ENCODE data around the gene RFXANK. TPM values are rescaled to one million over a fixed set of nuclear protein-coding genes. Genes with fewer than 3 reads are reported as not detected.

Gene RFXANK
- total RNA-seq, 1 donor from 2014 or later: 122 TPM

GRCh38 chr19:19238126-19238894 is 46.3 kb downstream of the RFXANK start:
- Histone ChIP-seq H3K27me3 (ENCODE audit: control insufficient read depth, insufficient read depth, low read length) (peaks cover 3% of the 10 kb centered on the region), H3K36me3 (ENCODE audit: control insufficient read depth, insufficient read depth, low read length) (no peaks in the 10 kb centered on the region), H3K4me3 (ENCODE audit: low read depth, low read length) (no peak overlapping the region)
- TF ChIP-seq, protein P1, sequence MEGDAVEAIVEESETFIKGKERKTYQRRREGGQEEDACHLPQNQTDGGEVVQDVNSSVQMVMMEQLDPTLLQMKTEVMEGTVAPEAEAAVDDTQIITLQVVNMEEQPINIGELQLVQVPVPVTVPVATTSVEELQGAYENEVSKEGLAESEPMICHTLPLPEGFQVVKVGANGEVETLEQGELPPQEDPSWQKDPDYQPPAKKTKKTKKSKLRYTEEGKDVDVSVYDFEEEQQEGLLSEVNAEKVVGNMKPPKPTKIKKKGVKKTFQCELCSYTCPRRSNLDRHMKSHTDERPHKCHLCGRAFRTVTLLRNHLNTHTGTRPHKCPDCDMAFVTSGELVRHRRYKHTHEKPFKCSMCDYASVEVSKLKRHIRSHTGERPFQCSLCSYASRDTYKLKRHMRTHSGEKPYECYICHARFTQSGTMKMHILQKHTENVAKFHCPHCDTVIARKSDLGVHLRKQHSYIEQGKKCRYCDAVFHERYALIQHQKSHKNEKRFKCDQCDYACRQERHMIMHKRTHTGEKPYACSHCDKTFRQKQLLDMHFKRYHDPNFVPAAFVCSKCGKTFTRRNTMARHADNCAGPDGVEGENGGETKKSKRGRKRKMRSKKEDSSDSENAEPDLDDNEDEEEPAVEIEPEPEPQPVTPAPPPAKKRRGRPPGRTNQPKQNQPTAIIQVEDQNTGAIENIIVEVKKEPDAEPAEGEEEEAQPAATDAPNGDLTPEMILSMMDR (IDR thresholded peaks at IDR 0.05; ENCODE audit: insufficient read depth, low read length, poor library complexity, severe bottlenecking): no peak
- DNase-seq (ENCODE audit: low read depth): no peak

DNA sequence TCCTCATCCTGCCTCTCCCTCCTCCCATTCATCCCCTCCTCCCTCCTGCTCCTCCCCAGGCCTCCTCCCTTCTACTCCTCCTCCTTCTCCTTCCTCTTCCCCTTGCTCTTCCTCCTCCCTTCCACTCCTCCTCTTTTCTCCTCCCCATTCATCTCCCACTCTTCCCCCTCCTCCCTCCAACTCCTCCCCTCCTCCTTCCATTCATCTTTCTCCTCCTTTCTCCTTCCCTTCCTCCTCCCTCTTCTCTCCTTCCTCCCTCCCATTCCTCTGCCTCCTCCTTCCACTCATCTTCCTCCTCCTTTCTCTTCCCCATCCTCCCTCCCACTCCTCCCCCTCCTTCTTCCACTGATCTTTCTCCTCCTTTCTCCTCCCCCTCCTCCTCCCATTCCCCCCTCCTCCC is 47.6 kb downstream of the RFXANK start:
- H3K27me3 ChIP-seq (ENCODE audit: control insufficient read depth, insufficient read depth, low read length): peaks cover 3% of the 10 kb centered on the region
- no peaks in the 10 kb centered on the region for H3K36me3 ChIP-seq (ENCODE audit: control insufficient read depth, insufficient read depth, low read length)
- TF ChIP-seq, protein P1 (IDR thresholded peaks at IDR 0.05; ENCODE audit: insufficient read depth, low read length, poor library complexity, severe bottlenecking): no peak
- no peak overlapping the region for H3K4me3 ChIP-seq (ENCODE audit: low read depth, low read length)
- DNase-seq (ENCODE audit: low read depth): no peak

DNA sequence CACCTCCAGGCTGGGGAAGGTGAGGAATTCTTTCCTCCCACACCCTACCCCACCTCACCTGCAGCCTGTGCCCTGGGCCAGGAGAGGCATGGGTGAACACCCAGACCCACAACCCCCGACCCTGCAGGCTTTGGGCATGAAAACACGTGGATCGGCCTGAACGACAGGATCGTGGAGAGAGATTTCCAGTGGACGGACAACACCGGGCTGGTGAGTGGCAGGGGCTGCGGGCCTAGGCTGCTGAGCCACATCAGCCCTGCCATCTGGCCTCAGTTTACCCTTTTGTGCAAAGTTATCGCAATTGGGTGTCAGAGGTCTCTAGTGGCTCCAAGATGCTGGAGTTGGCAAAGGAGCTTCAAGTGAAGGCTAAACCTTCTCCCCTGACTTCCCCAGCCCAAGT is 48.4 kb downstream of the RFXANK start:
- DNase-seq (ENCODE audit: low read depth): no peak

GRCh38 chr19:19250196-19250801 is 58.2 kb downstream of the RFXANK start:
- Histone ChIP-seq H3K4me3 (ENCODE audit: low read depth, low read length) (no peak overlapping the region), H3K27me3 (ENCODE audit: control insufficient read depth, insufficient read depth, low read length) (peaks cover 7% of the 10 kb centered on the region), H3K36me3 (ENCODE audit: control insufficient read depth, insufficient read depth, low read length) (no peaks in the 10 kb centered on the region)
- TF ChIP-seq, protein P1 (IDR thresholded peaks at IDR 0.05; ENCODE audit: insufficient read depth, low read length, poor library complexity, severe bottlenecking): no peak
- no peak for DNase-seq (ENCODE audit: low read depth)

More for the DNA sequence above, 48.4 kb downstream of the RFXANK start:
- TF ChIP-seq, protein P1 (IDR thresholded peaks at IDR 0.05; ENCODE audit: insufficient read depth, low read length, poor library complexity, severe bottlenecking): no peak
- Histone ChIP-seq H3K36me3 (ENCODE audit: control insufficient read depth, insufficient read depth, low read length) (no peaks in the 10 kb centered on the region), H3K27me3 (ENCODE audit: control insufficient read depth, insufficient read depth, low read length) (peaks cover 3% of the 10 kb centered on the region), H3K4me3 (ENCODE audit: low read depth, low read length) (no peak overlapping the region)

Other genes with a start within 250 kb of the RFXANK start
- gene SUGP2, start 158.7 kb upstream of the RFXANK start, total RNA-seq: 27.7 and 29.5 TPM in 2 replicates
- 45.0 and 57.0 TPM in 2 replicates for gene ARMC6, start 158.7 kb upstream of the RFXANK start, total RNA-seq
- 2.8 and 3.0 TPM in 2 replicates for gene SLC25A42, start 128.3 kb upstream of the RFXANK start, total RNA-seq
- 24.5 and 42.6 TPM in 2 replicates for gene TMEM161A, start 53.8 kb upstream of the RFXANK start, total RNA-seq
- 0.13 TPM in 1 of 2 replicates, not detected in the other for gene MEF2B, start 22.0 kb upstream of the RFXANK start, total RNA-seq
- gene BORCS8, start 106 bp upstream of the RFXANK start, total RNA-seq: 26.4 and 30.5 TPM in 2 replicates
- 17.1 and 20.0 TPM in 2 replicates for gene NR2C2AP, start 11.2 kb downstream of the RFXANK start, total RNA-seq
- gene NCAN, start 19.7 kb downstream of the RFXANK start, total RNA-seq: 0.17 TPM in 1 of 2 replicates, not detected in the other
- 0.42 and 1.1 TPM in 2 replicates for gene TM6SF2, start 81.0 kb downstream of the RFXANK start, total RNA-seq
- 44.0 and 47.9 TPM in 2 replicates for gene SUGP1, start 128.3 kb downstream of the RFXANK start, total RNA-seq
- 28.2 and 31.7 TPM in 2 replicates for gene MAU2, start 128.6 kb downstream of the RFXANK start, total RNA-seq
- 90.7 and 304 TPM in 2 replicates for gene GATAD2A, start 213.4 kb downstream of the RFXANK start, total RNA-seq

Data from kidney epithelial cell (primary cell).